ENCODE data around the gene ABHD17B.

GRCh38 chr9:71857159-71857558 lies 53.8 kb downstream of the ABHD17B start:
- TF ChIP-seq CTCF (conservative IDR thresholded peaks at IDR 0.05 in 1 of 2, IDR thresholded peaks at IDR 0.05 in 1 of 2; ENCODE audit: extremely low read depth in 1 of 2, insufficient read depth in 1 of 2, low read depth in 1 of 2, low read length in 2 of 2) = no peak
- TF ChIP-seq EZH2 (IDR thresholded peaks at IDR 0.05; ENCODE audit: borderline replicate concordance, low read length) = no peak
